ENCODE data around the gene CACNG1. TPM values are rescaled to one million over a fixed set of nuclear protein-coding genes. Genes with fewer than 3 reads are reported as not detected.

The CACNG1 gene
- polyA plus RNA-seq, 1 of the 3 experiments (the other 2 are of a cell fraction) = not detected

DNA sequence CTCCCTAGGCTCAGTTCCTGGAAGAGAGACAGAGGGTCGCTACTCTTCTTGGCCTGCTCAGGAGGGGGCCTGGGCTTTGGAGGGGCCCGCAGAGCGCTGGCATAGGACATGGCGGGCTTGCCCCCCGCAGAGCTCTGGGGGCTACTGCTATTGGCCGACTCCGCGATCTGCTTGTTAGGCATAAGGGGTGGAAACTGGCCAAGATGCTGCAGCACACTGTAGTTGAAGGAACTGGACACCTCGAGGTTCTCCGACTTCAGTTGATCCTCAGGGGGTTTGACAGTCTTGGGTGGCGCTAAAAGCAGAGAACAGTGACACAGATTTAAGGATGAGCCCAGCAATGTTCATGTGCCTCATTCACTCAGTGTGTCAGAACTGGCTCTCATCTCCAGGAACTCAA lies 33.9 kb downstream of the CACNG1 start:
- Histone ChIP-seq H3F3A (replicated peaks; ENCODE audit: insufficient read depth) (peaks cover 3% of the 10 kb centered on the region), H2AFZ (ENCODE audit: low read depth) (no peak overlapping the region), H3K36me3 (replicated peaks in 1 of 2; ENCODE audit: control insufficient read depth in 1 of 2, insufficient read depth in 2 of 2, low read length in 1 of 2) (peaks cover 42 to 79% of the 10 kb centered on the region in 2 experiments), H3K79me2 (ENCODE audit: insufficient read depth) (no peaks in the 10 kb centered on the region), H3K4me2 (no peak overlapping the region), H3K27ac (ENCODE audit: low read depth in 2 of 2, low read length in 1 of 2) (no peak overlapping the region; a peak in 1 of 4 replicates), H3K9ac (no peak overlapping the region), H3K9me2 (no peaks in the 10 kb centered on the region), H4K20me1 (ENCODE audit: insufficient read depth) (no peaks in the 10 kb centered on the region), H3K9me3 (no peaks in the 10 kb centered on the region), H3K27me3 (ENCODE audit: insufficient read depth) (no peaks in the 10 kb centered on the region), H3K4me3 (ENCODE audit: low read depth in 2 of 2, low read length in 1 of 2) (no peak overlapping the region), H3K4me1 (ENCODE audit: control insufficient read depth in 1 of 2, insufficient read depth in 2 of 2, low read depth in 1 of 2, low read length in 1 of 2) (peaks cover 0 to 10% of the 10 kb centered on the region in 2 experiments; a peak in 2 of 4 replicates)
- TF ChIP-seq FOXJ3 (CRISPR knock-in tag; IDR thresholded peaks at IDR 0.05) = no peak
- TF ChIP-seq GABPA (IDR thresholded peaks at IDR 0.05; ENCODE audit: low read depth) = no peak
- no peak for TF ChIP-seq FOXM1 (IDR thresholded peaks at IDR 0.05; ENCODE audit: low read depth)
- no peak for TF ChIP-seq SIN3A (IDR thresholded peaks at IDR 0.05; ENCODE audit: borderline replicate concordance, low read depth, low read length)
- TF ChIP-seq ELF1 (IDR thresholded peaks at IDR 0.05) = no peak
- no peak for TF ChIP-seq EP300 (IDR thresholded peaks at IDR 0.05; ENCODE audit: borderline replicate concordance in 1 of 2, low read depth in 1 of 2, low read length in 1 of 2)
- TF ChIP-seq MEF2A (IDR thresholded peaks at IDR 0.05; ENCODE audit: borderline replicate concordance, low read depth) = no peak
- TF ChIP-seq, protein P1, sequence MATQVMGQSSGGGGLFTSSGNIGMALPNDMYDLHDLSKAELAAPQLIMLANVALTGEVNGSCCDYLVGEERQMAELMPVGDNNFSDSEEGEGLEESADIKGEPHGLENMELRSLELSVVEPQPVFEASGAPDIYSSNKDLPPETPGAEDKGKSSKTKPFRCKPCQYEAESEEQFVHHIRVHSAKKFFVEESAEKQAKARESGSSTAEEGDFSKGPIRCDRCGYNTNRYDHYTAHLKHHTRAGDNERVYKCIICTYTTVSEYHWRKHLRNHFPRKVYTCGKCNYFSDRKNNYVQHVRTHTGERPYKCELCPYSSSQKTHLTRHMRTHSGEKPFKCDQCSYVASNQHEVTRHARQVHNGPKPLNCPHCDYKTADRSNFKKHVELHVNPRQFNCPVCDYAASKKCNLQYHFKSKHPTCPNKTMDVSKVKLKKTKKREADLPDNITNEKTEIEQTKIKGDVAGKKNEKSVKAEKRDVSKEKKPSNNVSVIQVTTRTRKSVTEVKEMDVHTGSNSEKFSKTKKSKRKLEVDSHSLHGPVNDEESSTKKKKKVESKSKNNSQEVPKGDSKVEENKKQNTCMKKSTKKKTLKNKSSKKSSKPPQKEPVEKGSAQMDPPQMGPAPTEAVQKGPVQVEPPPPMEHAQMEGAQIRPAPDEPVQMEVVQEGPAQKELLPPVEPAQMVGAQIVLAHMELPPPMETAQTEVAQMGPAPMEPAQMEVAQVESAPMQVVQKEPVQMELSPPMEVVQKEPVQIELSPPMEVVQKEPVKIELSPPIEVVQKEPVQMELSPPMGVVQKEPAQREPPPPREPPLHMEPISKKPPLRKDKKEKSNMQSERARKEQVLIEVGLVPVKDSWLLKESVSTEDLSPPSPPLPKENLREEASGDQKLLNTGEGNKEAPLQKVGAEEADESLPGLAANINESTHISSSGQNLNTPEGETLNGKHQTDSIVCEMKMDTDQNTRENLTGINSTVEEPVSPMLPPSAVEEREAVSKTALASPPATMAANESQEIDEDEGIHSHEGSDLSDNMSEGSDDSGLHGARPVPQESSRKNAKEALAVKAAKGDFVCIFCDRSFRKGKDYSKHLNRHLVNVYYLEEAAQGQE (IDR thresholded peaks at IDR 0.05; ENCODE audit: low read depth, low read length) = no peak
- TF ChIP-seq GATA2 (CRISPR knock-in tag; IDR thresholded peaks at IDR 0.05) = no peak
- 98% methylated on average over 11 of the region's 11 CpGs for WGBS (ENCODE audit: low lambda C conversion rate)
- no peak for DNase-seq
- ChIA-PET CTCF (interaction anchor here (1.0 to 3.7 kb wide), 4 partner anchors 10 to 34 kb away, joined by 3 to 21 read pairs (median 4); partner anchors contain the start of gene CACNG1), POLR2A (interaction anchor here (0.9 kb wide), 1 partner anchor 111 kb away, joined by 3 read pairs; no protein-coding TSS in a partner anchor)

DNA sequence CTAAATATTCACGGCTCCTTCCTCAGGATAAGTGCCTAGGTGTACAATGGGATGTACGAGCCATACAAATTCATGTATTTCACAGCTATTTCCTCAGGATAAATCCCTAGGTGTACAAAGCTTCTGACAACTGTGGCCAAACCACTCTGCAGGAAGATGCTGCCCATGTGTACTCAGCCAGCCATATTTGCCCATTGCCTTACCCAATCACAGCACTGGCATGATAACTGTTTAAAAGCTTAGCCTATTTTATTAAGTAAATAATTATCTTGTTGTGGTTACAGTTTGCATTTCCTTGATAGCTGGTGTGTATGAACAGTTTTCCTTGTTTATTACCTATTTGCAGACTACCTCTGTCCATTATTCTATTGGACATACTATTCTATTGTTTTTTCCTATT lies 35.1 kb downstream of the CACNG1 start:
- Histone ChIP-seq H3K27me3 (ENCODE audit: insufficient read depth) (no peaks in the 10 kb centered on the region), H3K27ac (ENCODE audit: low read depth in 2 of 2, low read length in 1 of 2) (no peak overlapping the region), H3K9ac (no peak overlapping the region), H3F3A (replicated peaks; ENCODE audit: insufficient read depth) (peaks cover 3% of the 10 kb centered on the region), H3K9me3 (no peaks in the 10 kb centered on the region), H3K36me3 (replicated peaks in 1 of 2; ENCODE audit: control insufficient read depth in 1 of 2, insufficient read depth in 2 of 2, low read length in 1 of 2) (peaks cover 37 to 67% of the 10 kb centered on the region in 2 experiments), H3K9me2 (no peaks in the 10 kb centered on the region), H3K79me2 (ENCODE audit: insufficient read depth) (no peaks in the 10 kb centered on the region), H2AFZ (ENCODE audit: low read depth) (no peak overlapping the region), H3K4me1 (ENCODE audit: control insufficient read depth in 1 of 2, insufficient read depth in 2 of 2, low read depth in 1 of 2, low read length in 1 of 2) (peaks cover 0 to 10% of the 10 kb centered on the region in 2 experiments; a peak in 2 of 4 replicates), H3K4me2 (no peak overlapping the region), H3K4me3 (ENCODE audit: low read depth in 2 of 2, low read length in 1 of 2) (no peak overlapping the region), H4K20me1 (ENCODE audit: insufficient read depth) (no peaks in the 10 kb centered on the region)
- ChIA-PET CTCF (interaction anchor here (1.3 to 3.7 kb wide), 3 partner anchors 10 to 88 kb away, joined by 3 to 21 read pairs (median 5); no protein-coding TSS in a partner anchor), POLR2A (no interaction called here)
- DNase-seq = no peak
- 93% methylated on average over 2 of the region's 2 CpGs for WGBS (ENCODE audit: low lambda C conversion rate)
- TF ChIP-seq GATA2 (CRISPR knock-in tag; IDR thresholded peaks at IDR 0.05) (no peak), YY1 (IDR thresholded peaks at IDR 0.05; ENCODE audit: low read depth) (no peak), FOSL2 (IDR thresholded peaks at IDR 0.05; ENCODE audit: borderline replicate concordance, low read depth) (no peak), RFX5 (IDR thresholded peaks at IDR 0.05; ENCODE audit: low read length) (no peak), GABPA (IDR thresholded peaks at IDR 0.05; ENCODE audit: low read depth) (no peak), EP300 (IDR thresholded peaks at IDR 0.05; ENCODE audit: borderline replicate concordance in 1 of 2, low read depth in 1 of 2, low read length in 1 of 2) (no peak), TCF12 (IDR thresholded peaks at IDR 0.05) (no peak), CHD2 (IDR thresholded peaks at IDR 0.05; ENCODE audit: low read length, partially characterized antibody) (no peak), POLR2AphosphoS5 (IDR thresholded peaks at IDR 0.05; ENCODE audit: low read depth, low read length) (no peak)
- TF ChIP-seq, protein P2, sequence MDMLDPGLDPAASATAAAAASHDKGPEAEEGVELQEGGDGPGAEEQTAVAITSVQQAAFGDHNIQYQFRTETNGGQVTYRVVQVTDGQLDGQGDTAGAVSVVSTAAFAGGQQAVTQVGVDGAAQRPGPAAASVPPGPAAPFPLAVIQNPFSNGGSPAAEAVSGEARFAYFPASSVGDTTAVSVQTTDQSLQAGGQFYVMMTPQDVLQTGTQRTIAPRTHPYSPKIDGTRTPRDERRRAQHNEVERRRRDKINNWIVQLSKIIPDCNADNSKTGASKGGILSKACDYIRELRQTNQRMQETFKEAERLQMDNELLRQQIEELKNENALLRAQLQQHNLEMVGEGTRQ (IDR thresholded peaks at IDR 0.05; ENCODE audit: borderline replicate concordance, low read depth, low read length) = no peak
- TF ChIP-seq, protein P3, sequence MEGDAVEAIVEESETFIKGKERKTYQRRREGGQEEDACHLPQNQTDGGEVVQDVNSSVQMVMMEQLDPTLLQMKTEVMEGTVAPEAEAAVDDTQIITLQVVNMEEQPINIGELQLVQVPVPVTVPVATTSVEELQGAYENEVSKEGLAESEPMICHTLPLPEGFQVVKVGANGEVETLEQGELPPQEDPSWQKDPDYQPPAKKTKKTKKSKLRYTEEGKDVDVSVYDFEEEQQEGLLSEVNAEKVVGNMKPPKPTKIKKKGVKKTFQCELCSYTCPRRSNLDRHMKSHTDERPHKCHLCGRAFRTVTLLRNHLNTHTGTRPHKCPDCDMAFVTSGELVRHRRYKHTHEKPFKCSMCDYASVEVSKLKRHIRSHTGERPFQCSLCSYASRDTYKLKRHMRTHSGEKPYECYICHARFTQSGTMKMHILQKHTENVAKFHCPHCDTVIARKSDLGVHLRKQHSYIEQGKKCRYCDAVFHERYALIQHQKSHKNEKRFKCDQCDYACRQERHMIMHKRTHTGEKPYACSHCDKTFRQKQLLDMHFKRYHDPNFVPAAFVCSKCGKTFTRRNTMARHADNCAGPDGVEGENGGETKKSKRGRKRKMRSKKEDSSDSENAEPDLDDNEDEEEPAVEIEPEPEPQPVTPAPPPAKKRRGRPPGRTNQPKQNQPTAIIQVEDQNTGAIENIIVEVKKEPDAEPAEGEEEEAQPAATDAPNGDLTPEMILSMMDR (IDR thresholded peaks at IDR 0.05) = no peak
- TF ChIP-seq, protein P4, sequence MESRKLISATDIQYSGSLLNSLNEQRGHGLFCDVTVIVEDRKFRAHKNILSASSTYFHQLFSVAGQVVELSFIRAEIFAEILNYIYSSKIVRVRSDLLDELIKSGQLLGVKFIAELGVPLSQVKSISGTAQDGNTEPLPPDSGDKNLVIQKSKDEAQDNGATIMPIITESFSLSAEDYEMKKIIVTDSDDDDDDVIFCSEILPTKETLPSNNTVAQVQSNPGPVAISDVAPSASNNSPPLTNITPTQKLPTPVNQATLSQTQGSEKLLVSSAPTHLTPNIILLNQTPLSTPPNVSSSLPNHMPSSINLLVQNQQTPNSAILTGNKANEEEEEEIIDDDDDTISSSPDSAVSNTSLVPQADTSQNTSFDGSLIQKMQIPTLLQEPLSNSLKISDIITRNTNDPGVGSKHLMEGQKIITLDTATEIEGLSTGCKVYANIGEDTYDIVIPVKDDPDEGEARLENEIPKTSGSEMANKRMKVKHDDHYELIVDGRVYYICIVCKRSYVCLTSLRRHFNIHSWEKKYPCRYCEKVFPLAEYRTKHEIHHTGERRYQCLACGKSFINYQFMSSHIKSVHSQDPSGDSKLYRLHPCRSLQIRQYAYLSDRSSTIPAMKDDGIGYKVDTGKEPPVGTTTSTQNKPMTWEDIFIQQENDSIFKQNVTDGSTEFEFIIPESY (IDR thresholded peaks at IDR 0.05; ENCODE audit: borderline replicate concordance, low read depth) = no peak
